ENCODE measurements around the gene ADAMTS13.

DNA sequence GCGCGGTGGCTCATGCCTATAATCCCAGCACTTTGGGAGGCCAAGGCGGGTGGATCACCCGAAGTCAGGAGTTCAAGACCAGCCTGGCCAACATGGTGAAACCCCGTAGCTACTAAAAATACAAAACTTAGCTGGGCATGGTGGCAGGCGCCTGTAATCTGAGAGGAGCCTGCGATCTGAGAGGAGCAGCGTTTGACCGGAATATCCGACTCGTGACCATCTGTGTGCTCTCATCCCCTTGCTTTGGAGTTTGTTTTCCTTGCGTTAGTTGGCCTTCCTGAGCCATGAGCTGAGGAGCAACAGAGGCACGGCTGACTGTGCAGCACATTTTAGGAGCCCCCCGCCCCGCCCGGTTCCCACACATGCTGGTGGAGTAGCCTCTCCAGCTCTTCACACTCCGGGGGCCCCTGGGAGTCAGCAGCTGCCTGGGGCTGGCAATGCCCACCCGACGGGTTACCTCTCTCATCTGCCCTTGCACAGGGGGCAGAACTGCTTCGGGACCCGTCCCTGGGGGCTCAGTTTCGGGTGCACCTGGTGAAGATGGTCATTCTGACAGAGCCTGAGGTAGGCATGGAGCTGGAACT is 3.0 kb downstream of the ADAMTS13 start:
- TF ChIP-seq, protein P1, sequence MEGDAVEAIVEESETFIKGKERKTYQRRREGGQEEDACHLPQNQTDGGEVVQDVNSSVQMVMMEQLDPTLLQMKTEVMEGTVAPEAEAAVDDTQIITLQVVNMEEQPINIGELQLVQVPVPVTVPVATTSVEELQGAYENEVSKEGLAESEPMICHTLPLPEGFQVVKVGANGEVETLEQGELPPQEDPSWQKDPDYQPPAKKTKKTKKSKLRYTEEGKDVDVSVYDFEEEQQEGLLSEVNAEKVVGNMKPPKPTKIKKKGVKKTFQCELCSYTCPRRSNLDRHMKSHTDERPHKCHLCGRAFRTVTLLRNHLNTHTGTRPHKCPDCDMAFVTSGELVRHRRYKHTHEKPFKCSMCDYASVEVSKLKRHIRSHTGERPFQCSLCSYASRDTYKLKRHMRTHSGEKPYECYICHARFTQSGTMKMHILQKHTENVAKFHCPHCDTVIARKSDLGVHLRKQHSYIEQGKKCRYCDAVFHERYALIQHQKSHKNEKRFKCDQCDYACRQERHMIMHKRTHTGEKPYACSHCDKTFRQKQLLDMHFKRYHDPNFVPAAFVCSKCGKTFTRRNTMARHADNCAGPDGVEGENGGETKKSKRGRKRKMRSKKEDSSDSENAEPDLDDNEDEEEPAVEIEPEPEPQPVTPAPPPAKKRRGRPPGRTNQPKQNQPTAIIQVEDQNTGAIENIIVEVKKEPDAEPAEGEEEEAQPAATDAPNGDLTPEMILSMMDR (IDR thresholded peaks at IDR 0.05) = no peak
- no peak for TF ChIP-seq POLR2AphosphoS5 (IDR thresholded peaks at IDR 0.05)
